Astrocyte of the cerebellum (primary cell): ENCODE results near the gene TBC1D14.

Source experiments
- DNase-seq: peaks from one replicate; pipeline ENCODE4 v3.0.0-alpha.2; 2011; ENCODE audit warnings: low read depth
- H3K4me3 ChIP-seq: 2 replicates; pipeline ENCODE4 v1.5.1; 2011; ENCODE audit warnings: mild to moderate bottlenecking, low read depth, low read length, moderate library complexity
- in situ Hi-C: cut with HindIII; loops from 2 replicates; pipeline ENCODE4 v1.10.0; 2017; ENCODE audit warnings: low sequenced_read_pairs
- TF ChIP-seq, protein P1 (sequence below): IDR thresholded peaks from 2 replicates; pipeline ENCODE4 v1.5.1; 2012; ENCODE audit warnings: low read length, low read depth, moderate library complexity, mild to moderate bottlenecking; ENCODE audit errors: missing control alignments

TBC1D14 gene

GRCh38 chr4:6992728-6993677, 83.4 kb downstream of the TBC1D14 start:
- DNase-seq: no peak
- in situ Hi-C loops: no loop called here
- TF ChIP-seq, protein P1, sequence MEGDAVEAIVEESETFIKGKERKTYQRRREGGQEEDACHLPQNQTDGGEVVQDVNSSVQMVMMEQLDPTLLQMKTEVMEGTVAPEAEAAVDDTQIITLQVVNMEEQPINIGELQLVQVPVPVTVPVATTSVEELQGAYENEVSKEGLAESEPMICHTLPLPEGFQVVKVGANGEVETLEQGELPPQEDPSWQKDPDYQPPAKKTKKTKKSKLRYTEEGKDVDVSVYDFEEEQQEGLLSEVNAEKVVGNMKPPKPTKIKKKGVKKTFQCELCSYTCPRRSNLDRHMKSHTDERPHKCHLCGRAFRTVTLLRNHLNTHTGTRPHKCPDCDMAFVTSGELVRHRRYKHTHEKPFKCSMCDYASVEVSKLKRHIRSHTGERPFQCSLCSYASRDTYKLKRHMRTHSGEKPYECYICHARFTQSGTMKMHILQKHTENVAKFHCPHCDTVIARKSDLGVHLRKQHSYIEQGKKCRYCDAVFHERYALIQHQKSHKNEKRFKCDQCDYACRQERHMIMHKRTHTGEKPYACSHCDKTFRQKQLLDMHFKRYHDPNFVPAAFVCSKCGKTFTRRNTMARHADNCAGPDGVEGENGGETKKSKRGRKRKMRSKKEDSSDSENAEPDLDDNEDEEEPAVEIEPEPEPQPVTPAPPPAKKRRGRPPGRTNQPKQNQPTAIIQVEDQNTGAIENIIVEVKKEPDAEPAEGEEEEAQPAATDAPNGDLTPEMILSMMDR: no peak
- H3K4me3 ChIP-seq: no peak overlapping the region

GRCh38 chr4:6996481-6996880, 86.9 kb downstream of the TBC1D14 start:
- DNase-seq: no peak
- in situ Hi-C loops: no loop called here
- TF ChIP-seq, protein P1: no peak

DNA sequence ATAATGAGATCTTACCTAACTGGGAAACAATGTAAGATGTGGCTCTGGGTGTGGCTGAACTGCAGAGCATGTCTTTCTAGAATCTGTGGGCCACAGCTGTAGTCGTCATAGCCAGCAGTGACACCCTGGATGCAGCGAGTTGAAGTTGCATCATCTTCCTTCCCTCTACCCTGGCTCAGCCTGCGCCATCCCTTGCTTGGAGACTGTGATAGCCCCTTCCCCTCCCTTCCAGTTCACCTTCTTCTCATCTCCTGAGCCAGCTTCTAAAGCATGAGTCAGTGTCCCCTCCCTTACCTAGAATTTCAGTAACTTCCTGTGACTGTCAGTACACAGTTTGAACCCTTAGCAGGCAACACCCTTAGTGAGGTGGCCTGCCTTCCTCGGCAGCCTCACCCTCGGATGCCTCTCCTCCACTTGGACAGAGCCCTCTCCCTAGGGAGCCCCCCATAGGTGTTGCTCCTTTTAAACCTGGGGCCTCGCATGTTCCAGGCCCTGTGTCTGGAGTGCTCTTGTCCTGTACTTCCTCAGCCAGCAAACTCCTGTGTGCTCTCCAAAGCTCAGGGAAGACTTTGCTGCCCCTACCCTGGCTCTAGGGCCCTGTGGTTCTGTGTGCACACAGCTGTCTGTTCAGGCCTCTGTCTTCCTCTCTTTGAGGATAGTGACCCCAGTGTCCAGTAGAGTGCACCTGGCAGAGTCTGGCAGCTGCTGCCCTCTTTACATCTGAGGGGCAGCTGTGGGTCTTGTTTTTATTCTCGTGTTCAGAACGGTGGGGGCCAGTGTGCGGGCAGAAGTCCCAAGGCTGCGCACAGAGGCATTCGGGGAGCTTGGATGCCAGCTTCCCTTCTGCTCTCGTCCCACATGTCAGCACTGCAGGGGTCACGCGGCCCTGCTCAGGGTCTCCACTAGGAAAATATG, 89.8 kb downstream of the TBC1D14 start:
- TF ChIP-seq, protein P1: no peak
- in situ Hi-C loops: no loop called here
- no peak for DNase-seq

More at GRCh38 chr4:6996481-6996880, 86.9 kb downstream of the TBC1D14 start:
- no peak overlapping the region for H3K4me3 ChIP-seq

DNA sequence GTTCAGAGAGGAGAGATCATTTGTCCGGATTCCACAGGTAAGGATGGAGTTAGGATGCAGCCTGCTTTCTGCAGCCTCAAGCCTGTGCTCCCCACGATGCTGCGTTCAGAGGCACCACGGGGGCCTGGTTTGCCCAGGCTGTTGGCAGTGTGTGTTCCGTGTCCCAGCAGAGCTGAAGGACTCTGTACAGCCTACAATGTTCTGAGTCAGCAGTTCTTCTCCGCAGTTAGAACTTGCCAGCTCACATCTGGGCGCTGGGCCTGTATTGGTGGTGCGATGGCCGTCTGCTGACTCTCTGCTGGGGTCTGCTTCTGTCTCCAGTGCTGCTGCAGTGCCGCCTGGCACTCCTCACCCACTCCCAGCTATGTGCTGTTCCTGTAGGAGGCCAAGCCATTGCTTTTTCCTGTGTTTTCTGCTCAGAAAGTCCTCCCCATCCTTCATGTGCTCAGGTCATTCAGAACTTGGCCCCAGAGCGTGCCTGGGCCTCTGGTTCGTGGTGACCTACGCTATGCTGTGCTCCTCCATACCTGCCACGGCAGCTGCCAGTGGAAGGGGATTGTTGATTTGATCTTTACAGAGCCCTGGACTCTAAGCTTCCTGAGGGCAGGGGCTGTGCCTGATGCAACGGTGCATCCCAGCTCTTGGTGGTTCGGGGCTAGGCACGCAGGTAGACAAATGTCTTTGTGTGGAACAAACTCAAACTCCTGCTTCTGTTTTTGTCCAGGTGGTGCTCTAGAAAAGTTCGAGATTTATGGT, 91.0 kb downstream of the TBC1D14 start:
- TF ChIP-seq, protein P1: no peak
- DNase-seq: no peak
- H3K4me3 ChIP-seq: no peak overlapping the region
- in situ Hi-C loops: no loop called here

More for the DNA sequence above, 89.8 kb downstream of the TBC1D14 start:
- H3K4me3 ChIP-seq: no peak overlapping the region

GRCh38 chr4:7001271-7001670, 91.6 kb downstream of the TBC1D14 start:
- in situ Hi-C loops: no loop called here
- no peak overlapping the region for H3K4me3 ChIP-seq
- no peak for DNase-seq
- TF ChIP-seq, protein P1: no peak

GRCh38 chr4:7002336-7002735, 92.7 kb downstream of the TBC1D14 start:
- in situ Hi-C loops: no loop called here
- DNase-seq: no peak
- no peak overlapping the region for H3K4me3 ChIP-seq
- TF ChIP-seq, protein P1: no peak
